NOMO-1 treated with dmso at 0.1 percent for 144 hours (cell line): ENCODE data around the gene FCER1G.

Experiments used
- DNase-seq: peaks from one replicate; lab custom pipeline; 2025; ENCODE audit not compliant: unreplicated experiment; lab: John Stamatoyannopoulos, UW

FCER1G gene

GRCh38 chr1:161215076-161215475 is at the start of gene FCER1G:
Gene FCER1G (plus strand): TSS chr1:161215295. CDS start chr1:161215322, 27 bp downstream.
- peak; percentile 65 for DNase-seq

- peak; percentile 99 for DNase-seq
Measured at GRCh38 chr1:161165742-161166668, 49.1 kb upstream of the FCER1G start, which contains the start of gene PPOX. Gene PPOX (plus strand): TSS chr1:161166426. CDS start chr1:161166848, 422 bp downstream.

- DNase-seq: no peak
Measured at GRCh38 chr1:161166669-161167548, 48.2 kb upstream of the FCER1G start.

- DNase-seq: no peak
Measured at GRCh38 chr1:161168906-161169305, 46.2 kb upstream of the FCER1G start.

GRCh38 chr1:161171191-161171590 is 43.9 kb upstream of the FCER1G start:
- DNase-seq: no peak

- DNase-seq: no peak
Measured at GRCh38 chr1:161171696-161172095, 43.4 kb upstream of the FCER1G start.

GRCh38 chr1:161172349-161172748 is 42.7 kb upstream of the FCER1G start:
- no peak for DNase-seq

- DNase-seq: no peak
Measured at GRCh38 chr1:161172776-161173376, 42.2 kb upstream of the FCER1G start.

GRCh38 chr1:161173711-161174110 is 41.4 kb upstream of the FCER1G start:
- no peak for DNase-seq

- no peak for DNase-seq
Measured at GRCh38 chr1:161174911-161175310, 40.2 kb upstream of the FCER1G start.

GRCh38 chr1:161175771-161176453 is 39.2 kb upstream of the FCER1G start:
- DNase-seq: no peak

- no peak for DNase-seq
Measured at GRCh38 chr1:161176468-161177111, 38.5 kb upstream of the FCER1G start.

GRCh38 chr1:161177112-161177935 is 37.8 kb upstream of the FCER1G start, which contains the start of gene B4GALT3:
Gene B4GALT3 (minus strand): TSS chr1:161177507. CDS start chr1:161176060, 1,447 bp downstream.
- DNase-seq: peak; percentile 58

- DNase-seq: no peak
Measured at GRCh38 chr1:161177936-161178244, 37.2 kb upstream of the FCER1G start.

GRCh38 chr1:161179698-161180097 is 35.4 kb upstream of the FCER1G start:
- DNase-seq: no peak

- DNase-seq: no peak
Measured at GRCh38 chr1:161180639-161181038, 34.5 kb upstream of the FCER1G start.

- peak; percentile 80 for DNase-seq
Measured at GRCh38 chr1:161182214-161182613, 32.9 kb upstream of the FCER1G start.

GRCh38 chr1:161185282-161185682 is 29.8 kb upstream of the FCER1G start:
- DNase-seq: peak; percentile 97

- DNase-seq: peak; percentile 77
Measured at GRCh38 chr1:161185732-161186311, 29.3 kb upstream of the FCER1G start.
